ENCODE data around the gene NEGR1. TPM values are rescaled to one million over a fixed set of nuclear protein-coding genes. Genes with fewer than 3 reads are reported as not detected.

NEGR1 gene
- total RNA-seq, 1 donor from 2014 or later = 7.6 TPM

GRCh38 chr1:71350330-71350729 lies 932.0 kb downstream of the NEGR1 start:
- no peak overlapping the region for H3K27ac Mint-ChIP-seq (ENCODE audit: unreplicated experiment)
- no peak for TF ChIP-seq CTCF (IDR thresholded peaks at IDR 0.05)
- H3K4me3 Mint-ChIP-seq (ENCODE audit: unreplicated experiment) = no peak overlapping the region
- peaks cover 3% of the 10 kb centered on the region for H3K4me1 Mint-ChIP-seq (ENCODE audit: unreplicated experiment)
- no peaks in the 10 kb centered on the region for H3K27me3 Mint-ChIP-seq (ENCODE audit: unreplicated experiment)
- H3K36me3 Mint-ChIP-seq (ENCODE audit: unreplicated experiment) = no peaks in the 10 kb centered on the region
- no peaks in the 10 kb centered on the region for H3K9me3 Mint-ChIP-seq (ENCODE audit: unreplicated experiment)
- no peak for DNase-seq (ENCODE audit: extremely low spot score, unreplicated experiment)
